Measurements from ENCODE around the gene GLYR1.

Gene GLYR1

DNA sequence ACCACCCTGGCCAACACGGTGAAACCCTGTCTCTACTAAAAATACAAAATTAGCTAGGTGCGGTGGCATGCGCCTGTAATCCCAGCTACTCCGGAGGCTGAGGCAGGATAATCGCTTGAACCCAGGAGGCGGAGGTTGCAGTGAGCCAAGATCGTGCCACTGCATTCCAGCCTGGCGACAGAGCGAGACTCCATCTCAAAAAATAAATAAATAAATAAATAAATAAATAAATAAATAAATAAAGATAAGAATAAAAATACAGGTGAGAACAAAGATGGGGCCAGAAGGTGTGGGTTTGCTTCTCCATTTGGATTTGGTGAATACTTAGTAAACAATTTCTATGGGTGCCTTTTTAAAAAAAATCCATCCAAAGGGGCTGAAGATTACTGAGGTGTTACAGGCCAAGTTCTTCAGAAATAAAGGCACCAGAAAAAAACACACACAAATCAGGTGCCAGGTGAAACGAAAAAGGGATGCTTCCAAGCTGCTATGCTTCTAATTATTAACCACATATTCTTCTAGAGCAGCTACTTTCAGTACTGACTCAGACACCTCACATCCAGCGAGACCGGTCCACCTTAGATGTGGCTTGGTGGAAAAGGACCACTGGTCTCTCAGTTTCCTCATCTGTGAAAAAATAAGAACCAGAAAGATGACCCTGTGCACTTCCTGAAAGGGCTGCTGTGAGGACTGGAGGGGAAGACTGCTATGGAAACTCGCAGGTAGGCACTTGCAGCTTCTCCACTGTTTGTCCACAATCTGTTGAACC, 9.2 kb downstream of the GLYR1 start:
- TF ChIP-seq POLR2AphosphoS5 (IDR thresholded peaks at IDR 0.05; ENCODE audit: low read depth, low read length) = no peak

DNA sequence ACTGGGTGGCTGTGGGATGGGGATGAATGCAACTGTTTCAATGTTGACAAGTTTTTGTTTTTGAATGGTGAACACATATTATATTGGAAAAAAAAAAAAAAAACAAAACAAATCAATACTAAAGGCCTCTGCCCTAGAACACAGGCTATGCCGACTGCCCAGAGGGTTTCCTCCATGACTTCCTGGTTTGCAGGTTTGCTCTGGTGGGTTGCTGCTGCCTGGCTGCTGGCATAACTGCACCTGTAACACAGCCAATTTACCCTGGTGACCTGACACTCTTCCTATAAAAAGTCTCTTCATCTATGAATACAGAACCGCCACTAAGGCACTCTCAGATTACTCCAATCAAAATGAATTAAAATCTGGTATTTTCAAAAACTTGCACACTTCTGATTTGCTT, 10.4 kb downstream of the GLYR1 start:
- TF ChIP-seq SIN3A (IDR thresholded peaks at IDR 0.05; ENCODE audit: borderline replicate concordance, insufficient read depth, low read length) (no peak), TAF1 (IDR thresholded peaks at IDR 0.05; ENCODE audit: borderline replicate concordance, insufficient read depth, low read length) (no peak), FOXP2 (optimal IDR thresholded peaks at IDR 0.05; ENCODE audit: borderline replicate concordance, extremely low read depth, extremely low read length, insufficient read depth) (no peak), POLR2AphosphoS5 (IDR thresholded peaks at IDR 0.05; ENCODE audit: low read depth, low read length) (no peak)
- TF ChIP-seq, protein P1, sequence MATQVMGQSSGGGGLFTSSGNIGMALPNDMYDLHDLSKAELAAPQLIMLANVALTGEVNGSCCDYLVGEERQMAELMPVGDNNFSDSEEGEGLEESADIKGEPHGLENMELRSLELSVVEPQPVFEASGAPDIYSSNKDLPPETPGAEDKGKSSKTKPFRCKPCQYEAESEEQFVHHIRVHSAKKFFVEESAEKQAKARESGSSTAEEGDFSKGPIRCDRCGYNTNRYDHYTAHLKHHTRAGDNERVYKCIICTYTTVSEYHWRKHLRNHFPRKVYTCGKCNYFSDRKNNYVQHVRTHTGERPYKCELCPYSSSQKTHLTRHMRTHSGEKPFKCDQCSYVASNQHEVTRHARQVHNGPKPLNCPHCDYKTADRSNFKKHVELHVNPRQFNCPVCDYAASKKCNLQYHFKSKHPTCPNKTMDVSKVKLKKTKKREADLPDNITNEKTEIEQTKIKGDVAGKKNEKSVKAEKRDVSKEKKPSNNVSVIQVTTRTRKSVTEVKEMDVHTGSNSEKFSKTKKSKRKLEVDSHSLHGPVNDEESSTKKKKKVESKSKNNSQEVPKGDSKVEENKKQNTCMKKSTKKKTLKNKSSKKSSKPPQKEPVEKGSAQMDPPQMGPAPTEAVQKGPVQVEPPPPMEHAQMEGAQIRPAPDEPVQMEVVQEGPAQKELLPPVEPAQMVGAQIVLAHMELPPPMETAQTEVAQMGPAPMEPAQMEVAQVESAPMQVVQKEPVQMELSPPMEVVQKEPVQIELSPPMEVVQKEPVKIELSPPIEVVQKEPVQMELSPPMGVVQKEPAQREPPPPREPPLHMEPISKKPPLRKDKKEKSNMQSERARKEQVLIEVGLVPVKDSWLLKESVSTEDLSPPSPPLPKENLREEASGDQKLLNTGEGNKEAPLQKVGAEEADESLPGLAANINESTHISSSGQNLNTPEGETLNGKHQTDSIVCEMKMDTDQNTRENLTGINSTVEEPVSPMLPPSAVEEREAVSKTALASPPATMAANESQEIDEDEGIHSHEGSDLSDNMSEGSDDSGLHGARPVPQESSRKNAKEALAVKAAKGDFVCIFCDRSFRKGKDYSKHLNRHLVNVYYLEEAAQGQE (IDR thresholded peaks at IDR 0.05; ENCODE audit: insufficient read depth in 1 of 2, low read depth in 2 of 2, low read length in 2 of 2) = no peak

DNA sequence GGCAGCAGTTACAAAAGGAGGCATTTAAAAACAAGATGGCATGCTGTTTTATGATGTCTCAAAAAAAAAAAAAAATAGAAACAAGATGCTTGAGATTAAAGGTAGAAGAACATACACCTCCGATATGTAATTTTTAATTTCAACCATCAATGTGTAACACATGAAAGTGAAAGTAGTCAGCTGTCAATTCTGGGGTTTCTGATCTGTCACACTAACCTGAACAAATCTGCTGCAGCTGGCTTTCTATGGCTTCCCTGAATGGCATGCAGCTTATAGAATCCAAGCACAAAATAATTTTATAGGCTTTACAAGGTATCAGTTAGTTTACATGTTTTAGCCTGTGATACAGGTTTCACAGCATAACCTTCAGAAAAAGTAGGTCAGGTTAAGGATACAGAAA, 13.5 kb downstream of the GLYR1 start:
- no peak for TF ChIP-seq TAF1 (IDR thresholded peaks at IDR 0.05; ENCODE audit: borderline replicate concordance, insufficient read depth, low read length)
- TF ChIP-seq FOXP2 (optimal IDR thresholded peaks at IDR 0.05; ENCODE audit: borderline replicate concordance, extremely low read depth, extremely low read length, insufficient read depth) = no peak
- TF ChIP-seq SIN3A (IDR thresholded peaks at IDR 0.05; ENCODE audit: borderline replicate concordance, insufficient read depth, low read length) = no peak
- TF ChIP-seq, protein P1 (IDR thresholded peaks at IDR 0.05; ENCODE audit: insufficient read depth in 1 of 2, low read depth in 2 of 2, low read length in 2 of 2) = no peak
- no peak for TF ChIP-seq POLR2AphosphoS5 (IDR thresholded peaks at IDR 0.05; ENCODE audit: low read depth, low read length)

DNA sequence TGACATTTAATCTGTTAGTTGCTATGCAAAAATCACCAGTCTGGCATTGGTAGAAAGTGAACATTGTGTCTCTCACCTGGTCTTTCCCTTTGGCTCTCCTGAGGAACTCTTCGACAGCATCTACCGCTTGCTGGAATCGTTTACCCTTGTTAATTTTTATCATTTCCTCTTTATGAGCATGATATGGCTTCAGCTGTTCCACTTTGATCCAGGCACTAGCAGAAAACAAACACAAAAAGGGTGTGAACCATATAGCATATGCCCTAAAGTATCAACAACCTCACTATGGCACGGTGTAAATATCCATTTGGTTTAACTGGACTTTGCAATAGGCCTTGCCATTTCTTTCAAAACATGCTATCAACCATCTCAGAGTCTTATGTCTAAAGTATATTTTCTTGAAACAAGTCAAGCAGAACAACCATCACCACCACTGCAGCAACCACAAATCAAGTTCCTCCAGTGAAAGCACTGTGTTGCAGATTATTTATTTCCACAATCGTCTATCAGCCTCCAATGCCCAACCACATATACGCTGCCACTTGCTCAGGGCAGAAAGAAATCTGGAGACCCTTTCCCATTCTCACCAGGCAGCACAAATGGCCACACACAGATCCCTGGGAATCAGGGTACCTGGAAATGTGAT, 14.3 kb downstream of the GLYR1 start:
- TF ChIP-seq SIN3A (IDR thresholded peaks at IDR 0.05; ENCODE audit: borderline replicate concordance, insufficient read depth, low read length) (no peak), POLR2AphosphoS5 (IDR thresholded peaks at IDR 0.05; ENCODE audit: low read depth, low read length) (no peak), FOXP2 (optimal IDR thresholded peaks at IDR 0.05; ENCODE audit: borderline replicate concordance, extremely low read depth, extremely low read length, insufficient read depth) (no peak), TAF1 (IDR thresholded peaks at IDR 0.05; ENCODE audit: borderline replicate concordance, insufficient read depth, low read length) (no peak)
- TF ChIP-seq, protein P1 (IDR thresholded peaks at IDR 0.05; ENCODE audit: insufficient read depth in 1 of 2, low read depth in 2 of 2, low read length in 2 of 2) = no peak

DNA sequence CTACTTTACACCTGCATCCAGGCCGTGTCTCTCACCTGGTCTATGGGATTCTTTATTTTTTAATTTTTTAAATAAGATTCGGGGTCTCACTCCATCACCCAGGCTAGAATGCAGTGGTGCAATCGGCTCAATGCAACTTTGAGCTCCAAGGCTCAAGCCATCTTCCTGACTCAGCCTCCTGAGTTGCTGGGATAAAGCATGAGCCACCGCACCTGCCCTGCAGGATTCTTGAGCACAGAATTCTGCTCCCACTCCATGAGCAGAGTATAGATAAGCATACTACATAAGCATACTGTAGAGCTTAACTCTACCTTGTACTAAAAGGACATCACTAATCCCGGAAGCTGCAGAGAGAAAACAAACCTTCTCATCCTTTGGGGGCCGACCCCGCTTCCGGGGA, 15.5 kb downstream of the GLYR1 start:
- TF ChIP-seq SIN3A (IDR thresholded peaks at IDR 0.05; ENCODE audit: borderline replicate concordance, insufficient read depth, low read length) (no peak), FOXP2 (optimal IDR thresholded peaks at IDR 0.05; ENCODE audit: borderline replicate concordance, extremely low read depth, extremely low read length, insufficient read depth) (no peak), TAF1 (IDR thresholded peaks at IDR 0.05; ENCODE audit: borderline replicate concordance, insufficient read depth, low read length) (no peak), POLR2AphosphoS5 (IDR thresholded peaks at IDR 0.05; ENCODE audit: low read depth, low read length) (no peak)
- TF ChIP-seq, protein P1 (IDR thresholded peaks at IDR 0.05; ENCODE audit: insufficient read depth in 1 of 2, low read depth in 2 of 2, low read length in 2 of 2) = no peak
